Ammon's horn (tissue), 1 donor: ENCODE data around the gene RREB1.
A peak's percentile ranks its signal among the peaks of the same experiment; 100 is the strongest.

Experiments
- DNase-seq: peaks from one replicate; pipeline ENCODE4 v3.0.0-alpha.2; 2016; ENCODE audit warnings: low spot score

Gene RREB1, protein sequence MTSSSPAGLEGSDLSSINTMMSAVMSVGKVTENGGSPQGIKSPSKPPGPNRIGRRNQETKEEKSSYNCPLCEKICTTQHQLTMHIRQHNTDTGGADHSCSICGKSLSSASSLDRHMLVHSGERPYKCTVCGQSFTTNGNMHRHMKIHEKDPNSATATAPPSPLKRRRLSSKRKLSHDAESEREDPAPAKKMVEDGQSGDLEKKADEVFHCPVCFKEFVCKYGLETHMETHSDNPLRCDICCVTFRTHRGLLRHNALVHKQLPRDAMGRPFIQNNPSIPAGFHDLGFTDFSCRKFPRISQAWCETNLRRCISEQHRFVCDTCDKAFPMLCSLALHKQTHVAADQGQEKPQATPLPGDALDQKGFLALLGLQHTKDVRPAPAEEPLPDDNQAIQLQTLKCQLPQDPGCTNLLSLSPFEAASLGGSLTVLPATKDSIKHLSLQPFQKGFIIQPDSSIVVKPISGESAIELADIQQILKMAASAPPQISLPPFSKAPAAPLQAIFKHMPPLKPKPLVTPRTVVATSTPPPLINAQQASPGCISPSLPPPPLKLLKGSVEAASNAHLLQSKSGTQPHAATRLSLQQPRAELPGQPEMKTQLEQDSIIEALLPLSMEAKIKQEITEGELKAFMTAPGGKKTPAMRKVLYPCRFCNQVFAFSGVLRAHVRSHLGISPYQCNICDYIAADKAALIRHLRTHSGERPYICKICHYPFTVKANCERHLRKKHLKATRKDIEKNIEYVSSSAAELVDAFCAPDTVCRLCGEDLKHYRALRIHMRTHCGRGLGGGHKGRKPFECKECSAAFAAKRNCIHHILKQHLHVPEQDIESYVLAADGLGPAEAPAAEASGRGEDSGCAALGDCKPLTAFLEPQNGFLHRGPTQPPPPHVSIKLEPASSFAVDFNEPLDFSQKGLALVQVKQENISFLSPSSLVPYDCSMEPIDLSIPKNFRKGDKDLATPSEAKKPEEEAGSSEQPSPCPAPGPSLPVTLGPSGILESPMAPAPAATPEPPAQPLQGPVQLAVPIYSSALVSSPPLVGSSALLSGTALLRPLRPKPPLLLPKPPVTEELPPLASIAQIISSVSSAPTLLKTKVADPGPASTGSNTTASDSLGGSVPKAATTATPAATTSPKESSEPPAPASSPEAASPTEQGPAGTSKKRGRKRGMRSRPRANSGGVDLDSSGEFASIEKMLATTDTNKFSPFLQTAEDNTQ (N-terminal part only)

GRCh38 chr6:7107578-7108195 is at the start of gene RREB1:
Gene RREB1, plus strand, starts transcription at chr6:7107961. Its CDS starts 73,951 bp downstream, at chr6:7181912.
- DNase-seq = peak; percentile 53

DNA sequence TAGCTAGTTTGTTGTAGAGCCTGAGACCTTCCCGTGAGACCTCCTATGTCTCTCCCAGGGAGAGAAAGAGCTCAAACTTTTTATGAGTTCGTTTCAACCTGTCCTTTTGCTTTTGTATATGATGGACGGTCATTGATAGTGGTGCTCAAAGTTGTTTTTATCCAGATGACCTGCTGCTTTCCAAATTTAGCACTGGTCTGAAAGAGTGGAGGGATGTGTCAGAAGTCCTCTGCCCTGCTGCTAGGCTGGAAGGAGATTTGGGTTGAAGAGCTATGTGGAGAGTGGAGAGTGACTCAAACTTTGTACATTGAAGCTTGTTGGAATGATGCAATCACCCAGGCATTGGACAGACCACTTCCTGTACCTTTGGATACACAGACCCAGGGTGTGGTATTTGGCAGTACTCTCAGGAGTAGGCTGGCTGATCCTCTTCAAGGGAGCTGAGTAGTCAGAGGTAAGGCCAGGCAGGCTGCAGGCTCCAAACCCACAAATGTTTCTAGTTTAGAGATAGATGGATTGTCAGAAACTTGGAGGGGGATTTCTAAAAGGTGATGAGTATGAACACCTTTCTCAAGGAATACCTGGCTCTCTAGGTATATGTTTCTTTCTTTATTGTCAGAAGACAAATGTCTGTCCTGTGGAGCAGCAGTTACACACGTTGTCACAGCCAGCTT is 49.4 kb upstream of the RREB1 start:
- DNase-seq = no peak

GRCh38 chr6:7060769-7061516 is 46.8 kb upstream of the RREB1 start:
- no peak for DNase-seq

GRCh38 chr6:7062451-7063162 is 45.2 kb upstream of the RREB1 start:
- no peak for DNase-seq

DNA sequence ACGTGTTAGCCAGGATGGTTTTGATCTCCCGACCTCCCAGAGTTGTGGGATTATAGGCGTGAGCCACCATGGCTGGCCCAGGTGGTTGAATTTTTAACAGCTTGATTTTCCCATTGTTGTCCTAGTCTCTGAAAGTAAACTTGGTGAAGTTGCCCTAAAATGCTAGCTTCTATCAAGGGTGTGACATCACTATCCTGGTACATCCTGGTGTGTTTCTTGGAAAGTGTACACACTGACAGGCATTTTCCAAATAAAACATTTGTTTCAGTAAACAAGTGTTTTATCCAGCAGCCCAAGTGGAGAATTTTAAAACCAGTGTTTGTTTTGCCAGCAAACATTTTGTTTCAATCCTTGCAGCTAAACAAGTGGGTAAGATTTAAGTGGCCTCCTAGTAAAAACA is 40.5 kb upstream of the RREB1 start:
- no peak for DNase-seq

GRCh38 chr6:7071405-7071804 is 36.4 kb upstream of the RREB1 start:
- DNase-seq = no peak

GRCh38 chr6:7073082-7073820 is 34.5 kb upstream of the RREB1 start:
- no peak for DNase-seq

DNA sequence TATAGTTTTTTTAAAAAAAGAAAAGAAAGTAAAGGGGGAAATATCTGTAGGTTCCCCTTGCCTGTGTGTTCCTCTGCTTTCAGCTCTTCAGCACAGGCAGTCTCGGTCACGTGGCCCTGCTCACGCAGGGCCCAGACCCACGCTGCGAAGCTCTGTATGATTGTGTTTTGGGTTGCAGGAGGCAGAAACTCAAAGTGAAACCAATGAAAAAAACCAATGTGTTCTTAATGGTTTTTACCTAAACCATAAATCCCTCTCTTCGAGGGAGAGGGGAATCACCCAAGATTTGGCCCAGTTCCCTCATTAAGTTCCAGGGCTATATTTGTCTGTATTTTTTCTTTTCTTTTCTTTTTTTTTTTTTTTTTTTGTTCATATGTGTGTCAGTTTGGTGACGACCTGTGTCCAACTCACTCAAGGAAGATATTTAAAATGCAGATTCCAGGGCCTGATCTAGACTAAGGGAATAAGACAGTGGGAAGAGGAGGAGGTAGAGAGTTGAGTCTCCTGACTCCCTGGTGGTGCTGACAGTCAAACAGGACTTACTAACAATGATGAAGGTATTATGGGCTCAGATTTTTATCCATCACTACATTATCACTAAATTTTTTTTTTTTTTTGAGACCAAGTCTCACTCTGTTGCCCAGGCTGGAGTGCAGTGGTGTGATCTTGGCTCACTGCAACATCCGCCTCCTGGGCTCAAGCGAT is 33.8 kb upstream of the RREB1 start:
- peak; percentile 48 for DNase-seq

DNA sequence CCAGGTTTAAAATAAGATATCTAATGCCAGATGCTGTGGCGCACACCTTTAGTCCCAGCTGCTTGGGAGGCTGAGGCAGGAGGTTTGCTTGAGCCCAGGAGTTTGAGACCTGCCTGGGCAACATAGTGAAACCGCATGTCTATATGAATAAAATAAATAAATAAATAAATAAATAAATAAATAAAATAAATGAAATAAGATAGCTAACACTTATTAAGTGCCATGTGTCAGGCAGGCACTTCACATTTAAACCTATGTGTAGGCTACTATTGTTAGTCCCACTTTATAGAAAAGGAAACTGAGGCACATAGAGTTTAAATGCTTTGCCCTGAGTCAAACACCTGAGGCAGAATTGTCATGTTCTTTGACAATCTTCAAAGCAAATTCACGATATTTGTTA is 32.9 kb upstream of the RREB1 start:
- DNase-seq = no peak

- no peak for DNase-seq
These were observed 32.3 kb upstream of the RREB1 start for GRCh38 chr6:7075341-7076000.

- DNase-seq = no peak
These were observed 29.9 kb upstream of the RREB1 start for GRCh38 chr6:7077856-7078255.

- no peak for DNase-seq
These were observed 28.9 kb upstream of the RREB1 start for GRCh38 chr6:7078856-7079255.

GRCh38 chr6:7080311-7080710 is 27.4 kb upstream of the RREB1 start:
- no peak for DNase-seq

GRCh38 chr6:7085911-7086310 is 21.9 kb upstream of the RREB1 start:
- DNase-seq = peak; percentile 44

DNA sequence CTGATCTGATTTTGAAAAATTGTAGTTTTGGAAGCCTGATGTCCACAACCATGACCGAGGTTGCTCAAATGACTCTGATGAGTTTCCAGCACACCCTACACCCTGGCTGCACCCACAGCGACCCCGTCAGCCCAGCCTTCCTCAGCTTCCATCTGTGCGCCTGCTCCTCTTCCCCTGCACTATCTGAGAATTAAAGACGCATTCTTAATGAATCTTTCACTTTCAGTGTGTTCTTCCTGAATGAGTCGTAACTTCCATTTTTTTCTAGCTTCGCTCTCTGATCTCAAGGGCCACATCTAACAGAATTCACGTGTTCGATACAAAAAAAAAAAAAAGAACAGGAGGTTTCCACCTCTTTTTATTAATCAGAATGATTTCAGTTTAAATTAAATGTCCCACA is 21.3 kb upstream of the RREB1 start:
- peak; percentile 46 for DNase-seq

DNA sequence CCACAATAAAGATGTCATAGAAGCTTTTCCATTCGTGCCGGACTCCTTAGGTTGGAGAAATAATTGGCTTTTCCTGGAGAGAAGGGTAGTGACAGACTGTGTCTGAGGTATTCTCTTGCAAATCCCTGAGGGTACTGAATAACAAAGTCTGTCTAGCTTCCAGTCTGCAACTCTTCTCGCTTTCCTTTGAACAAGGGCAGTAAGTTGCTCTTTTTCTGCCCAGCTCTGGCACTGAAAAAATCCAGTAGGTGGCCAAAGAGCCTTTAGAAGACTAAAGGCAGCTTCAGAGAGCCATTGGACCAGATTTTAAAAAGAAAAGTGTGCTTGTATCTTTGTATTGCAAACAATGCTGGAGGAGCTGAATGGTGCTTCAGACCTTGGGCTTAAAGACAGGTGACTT is 20.7 kb upstream of the RREB1 start:
- DNase-seq = no peak

GRCh38 chr6:7087491-7087979 is 20.2 kb upstream of the RREB1 start:
- DNase-seq = no peak
